K562 treated with DMSO at 1 percent for 12 hours (cell line): ENCODE results near the gene HEATR3. TPM values are rescaled to one million over a fixed set of nuclear protein-coding genes. Genes with fewer than 3 reads are reported as not detected.

Experiments used
- total RNA-seq: library from RNA; unstranded; fragments of 300-600 nt; gene quantifications from 2 replicates; pipeline ENCODE4 v1.2.3, GENCODE V29; 2022; ENCODE audit not compliant: insufficient read depth

Gene HEATR3
- 7.7 and 11.6 TPM in 2 replicates for total RNA-seq

GRCh38 chr16:50065624-50066481 is at the start of gene HEATR3:
TSS of gene HEATR3 (plus strand) at chr16:50065970. CDS start at chr16:50066132, 162 bp downstream.

GRCh38 chr16:50024684-50025536 is 40.9 kb upstream of the HEATR3 start, which contains the start of gene CNEP1R1:
TSS of gene CNEP1R1 (plus strand) at chr16:50025225. CDS start at chr16:50025316, 91 bp downstream.

GRCh38 chr16:50152807-50153595 is 87.2 kb downstream of the HEATR3 start, which contains the start of gene TENT4B:
TSS of gene TENT4B (plus strand) at chr16:50153306. CDS start at chr16:50153622, 316 bp downstream.

Other genes starting within 250 kb of the HEATR3 start
- not detected in 2 replicates for gene ZNF423, start 209.9 kb upstream of the HEATR3 start, total RNA-seq
- gene CNEP1R1, start 40.7 kb upstream of the HEATR3 start, total RNA-seq = 3.5 and 15.7 TPM in 2 replicates
- 2.0 and 5.8 TPM in 2 replicates for gene TENT4B, start 87.3 kb downstream of the HEATR3 start, total RNA-seq
- 12.9 and 58.4 TPM in 2 replicates for gene ADCY7, start 200.6 kb downstream of the HEATR3 start, total RNA-seq